Left lung (tissue), 10 donors: Measurements from ENCODE around the gene RYR3. TPM values are rescaled to one million over a fixed set of nuclear protein-coding genes. Genes with fewer than 3 reads are reported as not detected.

Experiments used
- ATAC-seq: fragments of 200-7000 bp; cut with Tn5 transposase; one replicate; pipeline ENCODE4 v1.9.1; 2020; ENCODE audit warnings: moderate library complexity
- DNase-seq, 4 donors: peaks; one replicate each; pipeline ENCODE4 v3.0.0-alpha.2; 2013 to 2020
- H3K27ac ChIP-seq, 2 donors: fragments of 200-600 bp; sonication (generic) in 1 of 2; one replicate each; pipeline versions ENCODE4 v1.5.0 to v1.8.0; 2020 to 2021
- H3K27me3 ChIP-seq, 2 donors: fragments of 200-600 bp; sonication (generic) in 1 of 2; one replicate each; pipeline versions ENCODE4 v1.5.0 to v1.8.0; 2020 to 2021
- H3K36me3 ChIP-seq, 2 donors: fragments of 200-600 bp; sonication (generic) in 1 of 2; one replicate each; pipeline versions ENCODE4 v1.5.0 to v1.8.0; 2020 to 2021
- H3K4me1 ChIP-seq, 2 donors: fragments of 200-600 bp; one replicate each; pipeline ENCODE4 v1.8.0; 2021
- H3K4me3 ChIP-seq, 2 donors: fragments of 200-600 bp; sonication (generic) in 1 of 2; one replicate each; pipeline versions ENCODE4 v1.5.0 to v1.8.0; 2020 to 2021; ENCODE audit warnings: mild to moderate bottlenecking in 1 of 2
- H3K9me3 ChIP-seq, 2 donors: fragments of 200-600 bp; sonication (generic) in 1 of 2; one replicate each; pipeline versions ENCODE4 v1.5.0 to v1.8.0; 2020 to 2021
- intact Hi-C, 2 donors: fragments of 100-400 bp; cut with DNase I; formaldehyde crosslinking; loops; one replicate each; pipeline versions ENCODE4 v1.11.2 to v1.14.2; 2022
- polyA plus RNA-seq, 6 donors: library from polyadenylated mRNA; unstranded; fragments of 120-200 nt; gene quantifications; one replicate each; pipeline ENCODE4 v1.2.1, GENCODE V29; 2013; ENCODE audit not compliant: insufficient read length in 6 of 6
- total RNA-seq, 2 donors: library from RNA; stranded (reverse); fragmentation: NEBNext Ultra II Directional; extraction: Animal tissue kit (Norgen Biotek cat#: 25700); gene quantifications; one replicate each; pipeline ENCODE4 v1.2.1, GENCODE V29; 2021
- TF ChIP-seq, protein P1 (sequence below), 2 donors: fragments of 200-600 bp; sonication (generic) in 1 of 2; IDR thresholded peaks; one replicate each; pipeline versions ENCODE4 v1.5.0 to v1.8.0; 2021; ENCODE audit warnings: antibody characterized with exemption in 2 of 2
- donor health status: DM: no; HTN: yes; CAD: no.
- donor health status: DM: no; HTN: no; CAD: no.

Gene RYR3
- total and polyA plus RNA-seq, 8 donors = 0.24 to 12.6 (median 8.6) TPM

GRCh38 chr15:33553157-33553556 lies 242.4 kb downstream of the RYR3 start:
- Histone ChIP-seq H3K9me3 (peaks cover 0 to 2% of the 10 kb centered on the region in 2 donors), H3K36me3 (no peaks in the 10 kb centered on the region), H3K4me1 (no peaks in the 10 kb centered on the region), H3K4me3 (no peak overlapping the region), H3K27me3 (no peaks in the 10 kb centered on the region), H3K27ac (no peak overlapping the region)
- ATAC-seq (no peak), DNase-seq (no peak)
- intact Hi-C loops = no loop called here
- TF ChIP-seq, protein P1, sequence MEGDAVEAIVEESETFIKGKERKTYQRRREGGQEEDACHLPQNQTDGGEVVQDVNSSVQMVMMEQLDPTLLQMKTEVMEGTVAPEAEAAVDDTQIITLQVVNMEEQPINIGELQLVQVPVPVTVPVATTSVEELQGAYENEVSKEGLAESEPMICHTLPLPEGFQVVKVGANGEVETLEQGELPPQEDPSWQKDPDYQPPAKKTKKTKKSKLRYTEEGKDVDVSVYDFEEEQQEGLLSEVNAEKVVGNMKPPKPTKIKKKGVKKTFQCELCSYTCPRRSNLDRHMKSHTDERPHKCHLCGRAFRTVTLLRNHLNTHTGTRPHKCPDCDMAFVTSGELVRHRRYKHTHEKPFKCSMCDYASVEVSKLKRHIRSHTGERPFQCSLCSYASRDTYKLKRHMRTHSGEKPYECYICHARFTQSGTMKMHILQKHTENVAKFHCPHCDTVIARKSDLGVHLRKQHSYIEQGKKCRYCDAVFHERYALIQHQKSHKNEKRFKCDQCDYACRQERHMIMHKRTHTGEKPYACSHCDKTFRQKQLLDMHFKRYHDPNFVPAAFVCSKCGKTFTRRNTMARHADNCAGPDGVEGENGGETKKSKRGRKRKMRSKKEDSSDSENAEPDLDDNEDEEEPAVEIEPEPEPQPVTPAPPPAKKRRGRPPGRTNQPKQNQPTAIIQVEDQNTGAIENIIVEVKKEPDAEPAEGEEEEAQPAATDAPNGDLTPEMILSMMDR (IDR thresholded peaks at IDR 0.05) = no peak

DNA sequence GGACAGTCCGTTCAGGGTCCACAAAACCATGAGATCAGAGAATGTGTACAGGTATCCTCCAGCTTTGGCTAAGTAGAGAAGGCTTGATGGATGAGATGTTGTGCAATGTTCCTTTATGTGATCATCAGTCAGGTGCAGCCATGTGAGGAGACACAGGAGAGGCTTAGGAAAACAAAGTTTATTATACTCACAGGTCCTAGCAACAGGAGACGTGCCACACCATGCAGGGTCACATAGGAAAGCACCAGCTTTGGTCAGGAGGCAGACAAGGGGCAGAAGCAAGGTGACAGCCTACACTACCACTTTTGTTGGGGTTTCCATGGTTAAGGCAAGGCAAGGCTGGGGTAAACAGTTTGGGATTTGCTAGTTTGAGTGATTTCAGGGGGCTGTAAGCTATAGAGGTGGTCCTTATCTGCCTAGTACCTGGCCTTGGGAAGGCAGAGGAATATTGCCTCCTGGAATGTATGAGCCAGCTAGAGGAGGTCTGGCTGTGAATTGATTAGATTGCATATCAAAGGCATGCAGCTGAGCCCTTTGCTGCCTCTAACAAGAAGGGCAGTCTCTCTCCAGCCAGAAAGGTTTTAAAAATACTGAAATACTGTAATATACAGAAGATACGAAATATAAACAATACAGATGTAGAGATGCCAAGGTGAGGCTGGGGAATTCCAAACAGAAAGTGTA lies 248.6 kb downstream of the RYR3 start:
- H3K4me1 ChIP-seq = no peaks in the 10 kb centered on the region
- DNase-seq (no peak), ATAC-seq (no peak)
- H3K27me3 ChIP-seq = no peaks in the 10 kb centered on the region
- H3K9me3 ChIP-seq = no peaks in the 10 kb centered on the region
- H3K27ac ChIP-seq = no peak overlapping the region
- intact Hi-C loops = no loop called here
- TF ChIP-seq, protein P1 (IDR thresholded peaks at IDR 0.05) = no peak
- no peak overlapping the region for H3K4me3 ChIP-seq
- no peaks in the 10 kb centered on the region for H3K36me3 ChIP-seq

GRCh38 chr15:33561407-33561806 lies 250.6 kb downstream of the RYR3 start:
- H3K36me3 ChIP-seq = no peaks in the 10 kb centered on the region
- TF ChIP-seq, protein P1 (IDR thresholded peaks at IDR 0.05) = no peak
- intact Hi-C loops = no loop called here
- no peak overlapping the region for H3K4me3 ChIP-seq
- H3K27ac ChIP-seq = no peak overlapping the region
- DNase-seq = no peak
- ATAC-seq = no peak
- H3K27me3 ChIP-seq = no peaks in the 10 kb centered on the region
- H3K9me3 ChIP-seq = no peaks in the 10 kb centered on the region
- no peaks in the 10 kb centered on the region for H3K4me1 ChIP-seq

DNA sequence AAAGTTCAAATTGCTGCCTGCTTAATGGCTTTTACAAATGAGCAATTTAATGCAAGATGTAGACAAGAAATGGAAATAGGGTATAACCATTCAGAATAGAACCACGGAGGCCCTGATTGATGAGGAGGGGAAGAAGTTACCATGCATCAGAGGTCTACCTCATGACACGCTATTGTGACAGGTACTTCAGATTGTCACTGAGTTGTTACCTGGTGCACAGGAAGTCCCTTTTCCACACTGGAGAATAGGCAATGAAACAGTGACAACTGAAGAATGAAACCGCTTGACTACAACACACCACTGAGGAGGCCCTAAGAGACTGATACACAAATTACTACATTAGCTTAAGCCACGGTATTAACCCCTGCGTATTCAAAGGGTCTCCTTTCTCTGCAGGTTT lies 251.2 kb downstream of the RYR3 start:
- Histone ChIP-seq H3K4me1 (no peaks in the 10 kb centered on the region), H3K36me3 (no peaks in the 10 kb centered on the region), H3K27me3 (no peaks in the 10 kb centered on the region), H3K4me3 (no peak overlapping the region), H3K9me3 (no peaks in the 10 kb centered on the region), H3K27ac (no peak overlapping the region)
- ATAC-seq = no peak
- TF ChIP-seq, protein P1 (IDR thresholded peaks at IDR 0.05) = no peak
- intact Hi-C loops = no loop called here
- DNase-seq = no peak

DNA sequence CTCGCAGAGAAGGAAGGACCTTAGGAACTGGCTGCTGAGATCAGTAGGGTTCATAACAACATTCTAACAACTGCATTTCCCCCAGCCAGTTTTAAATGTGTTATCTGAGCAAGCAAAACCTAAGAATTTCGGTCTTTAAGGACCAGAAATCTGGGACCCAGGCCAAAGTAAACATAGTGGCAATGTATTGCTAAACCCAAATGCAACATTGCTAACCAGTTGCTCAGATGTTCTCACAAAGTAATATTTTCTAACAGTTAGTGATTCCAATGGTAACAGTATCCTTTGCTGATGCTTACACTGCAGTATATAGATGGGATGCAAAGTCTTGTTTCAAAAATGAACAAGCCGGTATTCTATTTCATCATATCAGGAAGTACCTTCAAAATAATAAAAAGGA lies 254.3 kb downstream of the RYR3 start:
- H3K36me3 ChIP-seq = no peaks in the 10 kb centered on the region
- intact Hi-C loops = no loop called here
- H3K9me3 ChIP-seq = no peaks in the 10 kb centered on the region
- ATAC-seq (peak; percentile 56), DNase-seq (peak in 2 of 4 donors; percentile 9 to 48)
- no peak overlapping the region for H3K27ac ChIP-seq
- TF ChIP-seq, protein P1 (IDR thresholded peaks at IDR 0.05) = no peak
- no peak overlapping the region for H3K4me3 ChIP-seq
- no peaks in the 10 kb centered on the region for H3K27me3 ChIP-seq
- no peaks in the 10 kb centered on the region for H3K4me1 ChIP-seq
